PFSK-1 (cell line): Measurements from ENCODE around the gene HOXC12.

ENCODE experiments used
- POLR2AphosphoS5 ChIP-seq: IDR thresholded peaks from 2 replicates; pipeline ENCODE4 v1.6.1; 2012; ENCODE audit warnings: low read depth, mild to moderate bottlenecking, control low read depth, low read length, moderate library complexity
- SIN3A ChIP-seq: IDR thresholded peaks from 2 replicates; pipeline ENCODE4 v1.6.1; 2012; ENCODE audit warnings: mild to moderate bottlenecking, low read length, moderate library complexity, borderline replicate concordance; ENCODE audit not compliant: insufficient read depth
- TAF1 ChIP-seq: IDR thresholded peaks from 2 replicates; pipeline ENCODE4 v1.6.1; 2012; ENCODE audit warnings: low read length, control low read depth, borderline replicate concordance; ENCODE audit not compliant: insufficient read depth
- TF ChIP-seq, protein P1 (sequence below), 2 experiments: IDR thresholded peaks; 2 replicates each; pipeline versions ENCODE4 v1.6.1 to v1.8.0; 2011 to 2012; ENCODE audit warnings: low read depth in 2 of 2, low read length in 2 of 2, control low read depth in 1 of 2, inconsistent platforms in 1 of 2, mild to moderate bottlenecking in 1 of 2, moderate library complexity in 1 of 2; ENCODE audit not compliant: insufficient read depth in 1 of 2

DNA sequence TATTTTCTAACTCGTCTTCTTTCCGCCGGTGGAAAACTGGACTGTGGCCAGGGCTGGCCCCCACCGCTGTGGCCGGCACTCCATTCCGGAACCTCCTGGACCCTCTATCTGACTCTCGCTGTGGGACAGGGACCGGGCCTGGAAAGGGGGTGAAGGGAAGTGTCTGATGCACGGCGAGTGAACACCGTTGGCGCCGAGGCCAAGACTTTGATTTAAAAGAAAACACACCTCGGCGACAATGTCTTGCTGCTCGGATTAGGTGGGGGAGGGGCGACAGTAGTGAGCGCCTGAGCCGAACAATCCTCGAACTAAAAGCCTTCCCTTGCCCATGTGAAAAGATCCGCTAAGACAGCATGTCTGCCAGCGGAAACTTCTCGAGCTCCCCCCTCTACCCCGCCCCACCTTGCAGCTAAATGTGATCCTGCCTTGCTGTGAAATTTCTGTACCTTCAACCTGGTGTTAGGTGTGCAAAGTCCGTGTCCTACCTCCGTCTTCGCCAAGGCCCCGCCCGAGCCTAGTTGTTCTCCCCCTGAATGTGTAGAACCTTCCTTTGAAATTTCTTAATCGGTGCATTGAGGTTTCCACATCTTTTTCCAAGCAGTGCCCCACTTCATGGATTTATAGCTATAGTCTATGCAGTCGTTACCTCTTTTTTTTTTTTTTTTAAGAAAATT is 20.9 kb downstream of the HOXC12 start:
- TF ChIP-seq, protein P1, sequence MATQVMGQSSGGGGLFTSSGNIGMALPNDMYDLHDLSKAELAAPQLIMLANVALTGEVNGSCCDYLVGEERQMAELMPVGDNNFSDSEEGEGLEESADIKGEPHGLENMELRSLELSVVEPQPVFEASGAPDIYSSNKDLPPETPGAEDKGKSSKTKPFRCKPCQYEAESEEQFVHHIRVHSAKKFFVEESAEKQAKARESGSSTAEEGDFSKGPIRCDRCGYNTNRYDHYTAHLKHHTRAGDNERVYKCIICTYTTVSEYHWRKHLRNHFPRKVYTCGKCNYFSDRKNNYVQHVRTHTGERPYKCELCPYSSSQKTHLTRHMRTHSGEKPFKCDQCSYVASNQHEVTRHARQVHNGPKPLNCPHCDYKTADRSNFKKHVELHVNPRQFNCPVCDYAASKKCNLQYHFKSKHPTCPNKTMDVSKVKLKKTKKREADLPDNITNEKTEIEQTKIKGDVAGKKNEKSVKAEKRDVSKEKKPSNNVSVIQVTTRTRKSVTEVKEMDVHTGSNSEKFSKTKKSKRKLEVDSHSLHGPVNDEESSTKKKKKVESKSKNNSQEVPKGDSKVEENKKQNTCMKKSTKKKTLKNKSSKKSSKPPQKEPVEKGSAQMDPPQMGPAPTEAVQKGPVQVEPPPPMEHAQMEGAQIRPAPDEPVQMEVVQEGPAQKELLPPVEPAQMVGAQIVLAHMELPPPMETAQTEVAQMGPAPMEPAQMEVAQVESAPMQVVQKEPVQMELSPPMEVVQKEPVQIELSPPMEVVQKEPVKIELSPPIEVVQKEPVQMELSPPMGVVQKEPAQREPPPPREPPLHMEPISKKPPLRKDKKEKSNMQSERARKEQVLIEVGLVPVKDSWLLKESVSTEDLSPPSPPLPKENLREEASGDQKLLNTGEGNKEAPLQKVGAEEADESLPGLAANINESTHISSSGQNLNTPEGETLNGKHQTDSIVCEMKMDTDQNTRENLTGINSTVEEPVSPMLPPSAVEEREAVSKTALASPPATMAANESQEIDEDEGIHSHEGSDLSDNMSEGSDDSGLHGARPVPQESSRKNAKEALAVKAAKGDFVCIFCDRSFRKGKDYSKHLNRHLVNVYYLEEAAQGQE (IDR thresholded peaks at IDR 0.05; ENCODE audit: insufficient read depth in 1 of 2, low read depth in 2 of 2, low read length in 2 of 2): no peak
- TF ChIP-seq TAF1: no peak
- no peak for TF ChIP-seq POLR2AphosphoS5
- no peak for TF ChIP-seq SIN3A
